Osteocyte (in vitro differentiated cells): ENCODE measurements around the gene TPCN1. TPM values are rescaled to one million over a fixed set of nuclear protein-coding genes. Genes with fewer than 3 reads are reported as not detected.

Experiments
- DNase-seq: peaks from one replicate; pipeline ENCODE4 v3.0.0; 2021; ENCODE audit warnings: mixed read lengths; ENCODE audit not compliant: unreplicated experiment; ENCODE audit errors: extremely low spot score
- H3K27ac Mint-ChIP-seq: one replicate; pipeline ENCODE4 v1.8.0; 2021; ENCODE audit warnings: mild to moderate bottlenecking, mixed read lengths; ENCODE audit not compliant: unreplicated experiment
- H3K27me3 Mint-ChIP-seq: one replicate; pipeline ENCODE4 v1.8.0; 2021; ENCODE audit warnings: mixed read lengths; ENCODE audit not compliant: unreplicated experiment
- H3K36me3 Mint-ChIP-seq: one replicate; pipeline ENCODE4 v1.8.0; 2021; ENCODE audit warnings: mixed read lengths; ENCODE audit not compliant: unreplicated experiment
- H3K4me1 Mint-ChIP-seq: one replicate; pipeline ENCODE4 v1.8.0; 2021; ENCODE audit warnings: mixed read lengths; ENCODE audit not compliant: unreplicated experiment
- H3K4me3 Mint-ChIP-seq: one replicate; pipeline ENCODE4 v1.8.0; 2021; ENCODE audit warnings: mild to moderate bottlenecking, moderate library complexity, mixed read lengths; ENCODE audit not compliant: unreplicated experiment
- H3K9me3 Mint-ChIP-seq: one replicate; pipeline ENCODE4 v1.8.0; 2021; ENCODE audit warnings: mixed read lengths; ENCODE audit not compliant: unreplicated experiment
- total RNA-seq: library from RNA; stranded (reverse); gene quantifications from 2 replicates; pipeline ENCODE4 v1.2.1, GENCODE V29; 2021
- TF ChIP-seq, protein P1 (sequence below): fragments of 200-600 bp; sonication (generic); IDR thresholded peaks from 2 replicates; pipeline ENCODE4 v1.5.0; 2021; ENCODE audit warnings: antibody characterized with exemption, mild to moderate bottlenecking, moderate library complexity

The TPCN1 gene
- total RNA-seq, 1 donor from 2014 or later, result 80.6 TPM

DNA sequence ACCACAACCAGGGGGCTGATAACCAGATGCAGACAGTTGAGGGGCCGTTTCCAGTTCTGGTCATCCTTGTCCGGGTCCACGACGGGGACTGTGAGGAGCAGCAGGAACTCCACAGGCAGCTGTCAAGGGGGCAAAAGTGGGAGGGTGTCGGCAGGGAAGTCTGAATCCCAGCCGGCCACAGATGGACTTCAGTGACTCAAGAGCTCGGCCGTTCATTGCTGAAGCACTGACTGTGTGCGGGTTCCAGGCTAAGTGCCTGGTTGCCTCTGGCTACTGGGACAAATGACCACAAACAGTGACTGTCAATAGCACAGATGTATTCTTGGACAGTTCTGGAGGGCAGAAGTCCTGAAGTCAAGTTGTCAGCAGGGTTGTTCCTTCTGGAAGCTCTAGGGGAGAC, 94.1 kb downstream of the TPCN1 start:
- Mint-ChIP-seq H3K27ac (no peak overlapping the region), H3K9me3 (no peaks in the 10 kb centered on the region), H3K4me3 (no peak overlapping the region), H3K36me3 (peaks cover 33% of the 10 kb centered on the region), H3K27me3 (no peaks in the 10 kb centered on the region), H3K4me1 (peaks cover 2% of the 10 kb centered on the region)
- DNase-seq, result no peak
- TF ChIP-seq, protein P1, sequence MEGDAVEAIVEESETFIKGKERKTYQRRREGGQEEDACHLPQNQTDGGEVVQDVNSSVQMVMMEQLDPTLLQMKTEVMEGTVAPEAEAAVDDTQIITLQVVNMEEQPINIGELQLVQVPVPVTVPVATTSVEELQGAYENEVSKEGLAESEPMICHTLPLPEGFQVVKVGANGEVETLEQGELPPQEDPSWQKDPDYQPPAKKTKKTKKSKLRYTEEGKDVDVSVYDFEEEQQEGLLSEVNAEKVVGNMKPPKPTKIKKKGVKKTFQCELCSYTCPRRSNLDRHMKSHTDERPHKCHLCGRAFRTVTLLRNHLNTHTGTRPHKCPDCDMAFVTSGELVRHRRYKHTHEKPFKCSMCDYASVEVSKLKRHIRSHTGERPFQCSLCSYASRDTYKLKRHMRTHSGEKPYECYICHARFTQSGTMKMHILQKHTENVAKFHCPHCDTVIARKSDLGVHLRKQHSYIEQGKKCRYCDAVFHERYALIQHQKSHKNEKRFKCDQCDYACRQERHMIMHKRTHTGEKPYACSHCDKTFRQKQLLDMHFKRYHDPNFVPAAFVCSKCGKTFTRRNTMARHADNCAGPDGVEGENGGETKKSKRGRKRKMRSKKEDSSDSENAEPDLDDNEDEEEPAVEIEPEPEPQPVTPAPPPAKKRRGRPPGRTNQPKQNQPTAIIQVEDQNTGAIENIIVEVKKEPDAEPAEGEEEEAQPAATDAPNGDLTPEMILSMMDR, result no peak

DNA sequence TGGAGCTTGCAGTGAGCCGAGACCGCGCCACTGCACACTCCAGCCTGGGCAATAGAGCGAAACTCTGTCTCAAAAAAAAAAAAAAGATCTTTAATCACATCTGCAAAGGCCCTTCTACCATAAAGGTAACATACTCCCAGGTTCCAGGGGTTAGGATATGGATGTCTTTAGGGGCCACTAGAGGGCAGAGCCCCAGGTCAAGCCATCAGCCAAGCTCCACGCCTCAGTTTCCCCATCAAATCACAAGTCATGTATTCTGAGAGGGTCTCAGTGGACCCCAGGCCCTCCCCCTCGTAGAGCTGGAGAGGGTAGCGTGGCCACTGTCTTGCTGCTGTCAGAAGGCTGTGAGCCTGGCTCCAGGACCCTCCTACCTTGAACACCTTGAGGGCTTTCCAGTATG, 94.9 kb downstream of the TPCN1 start:
- Mint-ChIP-seq H3K9me3 (no peaks in the 10 kb centered on the region), H3K4me3 (no peak overlapping the region), H3K27ac (no peak overlapping the region), H3K4me1 (peaks cover 2% of the 10 kb centered on the region), H3K27me3 (no peaks in the 10 kb centered on the region), H3K36me3 (peaks cover 31% of the 10 kb centered on the region)
- TF ChIP-seq, protein P1, result peak; percentile 8
- DNase-seq, result no peak

- no peak overlapping the region for H3K27ac Mint-ChIP-seq
- H3K36me3 Mint-ChIP-seq, result peaks cover 34% of the 10 kb centered on the region
- H3K27me3 Mint-ChIP-seq, result no peaks in the 10 kb centered on the region
- H3K9me3 Mint-ChIP-seq, result no peaks in the 10 kb centered on the region
- TF ChIP-seq, protein P1, result no peak
- DNase-seq, result no peak
- H3K4me1 Mint-ChIP-seq, result peaks cover 2% of the 10 kb centered on the region
- no peak overlapping the region for H3K4me3 Mint-ChIP-seq
These were observed 95.9 kb downstream of the TPCN1 start for GRCh38 chr12:113317122-113317521.

- DNase-seq, result no peak
- peaks cover 37% of the 10 kb centered on the region for H3K36me3 Mint-ChIP-seq
- no peak overlapping the region for H3K4me3 Mint-ChIP-seq
- H3K9me3 Mint-ChIP-seq, result no peaks in the 10 kb centered on the region
- H3K4me1 Mint-ChIP-seq, result peaks cover 2% of the 10 kb centered on the region
- no peak overlapping the region for H3K27ac Mint-ChIP-seq
- TF ChIP-seq, protein P1, result no peak
- H3K27me3 Mint-ChIP-seq, result no peaks in the 10 kb centered on the region
These were observed 96.9 kb downstream of the TPCN1 start for GRCh38 chr12:113318046-113318656.

DNA sequence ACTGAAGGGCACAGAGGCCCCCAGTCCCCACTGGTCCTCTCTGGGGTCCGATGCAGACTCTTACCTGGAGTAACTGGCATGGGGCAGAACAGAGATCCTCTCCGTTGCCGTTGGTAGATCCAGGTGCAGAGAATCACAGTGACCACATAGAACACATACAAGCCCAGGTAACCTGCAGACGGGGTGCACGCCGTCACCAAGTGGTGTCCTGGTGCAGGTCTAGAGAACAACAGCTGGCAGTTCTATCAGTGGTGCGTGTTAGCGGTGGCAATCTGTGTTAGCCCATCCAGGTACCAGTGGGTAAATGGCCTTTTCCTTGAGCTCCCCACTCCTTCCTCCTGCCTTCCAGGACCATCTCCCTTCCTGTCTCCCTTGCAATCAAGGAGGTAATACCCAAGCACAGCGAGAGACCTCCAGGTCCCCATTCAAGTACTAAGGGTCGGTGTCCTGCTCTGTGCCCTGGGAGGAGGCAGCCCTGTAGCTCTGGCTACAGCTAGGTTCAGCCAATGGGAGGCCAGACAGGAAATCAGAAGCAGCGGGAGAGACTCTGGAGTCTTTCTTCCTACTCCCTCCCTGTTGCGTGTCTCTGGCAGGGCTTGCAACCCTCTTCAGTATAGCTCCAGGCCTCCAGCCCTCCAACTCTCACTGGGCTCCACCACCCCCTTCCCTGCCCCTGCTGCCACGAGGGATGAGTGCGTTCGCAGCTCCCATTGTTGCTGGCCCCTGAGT, 97.8 kb downstream of the TPCN1 start:
- peaks cover 2% of the 10 kb centered on the region for H3K4me1 Mint-ChIP-seq
- DNase-seq, result no peak
- H3K27me3 Mint-ChIP-seq, result no peaks in the 10 kb centered on the region
- H3K9me3 Mint-ChIP-seq, result no peaks in the 10 kb centered on the region
- H3K36me3 Mint-ChIP-seq, result peaks cover 36% of the 10 kb centered on the region
- TF ChIP-seq, protein P1, result no peak
- no peak overlapping the region for H3K4me3 Mint-ChIP-seq
- no peak overlapping the region for H3K27ac Mint-ChIP-seq
